HG03575 (cell line): Measurements from ENCODE around the gene GPC3.

ENCODE experiments used
- ATAC-seq: cut with Tn5 transposase; IDR thresholded peaks from one replicate; pipeline ENCODE4 v1.9.1; 2021; ENCODE audit not compliant: unreplicated experiment, insufficient number of reproducible peaks, low FRiP score; ENCODE audit errors: extremely low read depth

Gene GPC3

GRCh38 chrX:133607419-133608348, 377.7 kb downstream of the GPC3 start:
- no peak for ATAC-seq

GRCh38 chrX:133606990-133607389, 378.4 kb downstream of the GPC3 start:
- ATAC-seq, result no peak

- ATAC-seq, result no peak
These were observed 380.6 kb downstream of the GPC3 start for GRCh38 chrX:133604801-133605200.

GRCh38 chrX:133602881-133603280, 382.5 kb downstream of the GPC3 start:
- no peak for ATAC-seq

- no peak for ATAC-seq
These were observed 384.3 kb downstream of the GPC3 start for GRCh38 chrX:133601116-133601515.

GRCh38 chrX:133600536-133600935, 384.9 kb downstream of the GPC3 start:
- no peak for ATAC-seq

GRCh38 chrX:133598601-133599335, 386.6 kb downstream of the GPC3 start:
- no peak for ATAC-seq

GRCh38 chrX:133594156-133594555, 391.2 kb downstream of the GPC3 start:
- no peak for ATAC-seq

GRCh38 chrX:133593531-133593930, 391.9 kb downstream of the GPC3 start:
- ATAC-seq, result no peak

- ATAC-seq, result no peak
These were observed 394.5 kb downstream of the GPC3 start for GRCh38 chrX:133590703-133591505.

GRCh38 chrX:133588827-133589226, 396.6 kb downstream of the GPC3 start:
- ATAC-seq, result no peak

- no peak for ATAC-seq
These were observed 397.6 kb downstream of the GPC3 start for GRCh38 chrX:133587818-133588217.

GRCh38 chrX:133587071-133587470, 398.3 kb downstream of the GPC3 start:
- no peak for ATAC-seq

- no peak for ATAC-seq
These were observed 399.0 kb downstream of the GPC3 start for GRCh38 chrX:133586443-133586842.

- no peak for ATAC-seq
These were observed 401.6 kb downstream of the GPC3 start for GRCh38 chrX:133583825-133584224.

- ATAC-seq, result no peak
These were observed 404.8 kb downstream of the GPC3 start for GRCh38 chrX:133580625-133581024.

GRCh38 chrX:133579631-133580030, 405.8 kb downstream of the GPC3 start:
- no peak for ATAC-seq

- no peak for ATAC-seq
These were observed 408.5 kb downstream of the GPC3 start for GRCh38 chrX:133576876-133577275.

GRCh38 chrX:133575501-133576136, 409.8 kb downstream of the GPC3 start:
- ATAC-seq, result no peak
